Middle frontal gyrus (tissue), 1 donor: Measurements from ENCODE around the gene SDHAF3.
"Not testable (repeated sequence)": the region's sequence is repeated elsewhere in the genome, so short reads cannot be mapped to it uniquely, and the experiment has no call there.

Source experiments
- DNase-seq: peaks from one replicate; pipeline ENCODE4 v3.0.0-alpha.2; 2015; ENCODE audit warnings: low spot score; ENCODE audit errors: extremely low spot score

SDHAF3 gene

DNA sequence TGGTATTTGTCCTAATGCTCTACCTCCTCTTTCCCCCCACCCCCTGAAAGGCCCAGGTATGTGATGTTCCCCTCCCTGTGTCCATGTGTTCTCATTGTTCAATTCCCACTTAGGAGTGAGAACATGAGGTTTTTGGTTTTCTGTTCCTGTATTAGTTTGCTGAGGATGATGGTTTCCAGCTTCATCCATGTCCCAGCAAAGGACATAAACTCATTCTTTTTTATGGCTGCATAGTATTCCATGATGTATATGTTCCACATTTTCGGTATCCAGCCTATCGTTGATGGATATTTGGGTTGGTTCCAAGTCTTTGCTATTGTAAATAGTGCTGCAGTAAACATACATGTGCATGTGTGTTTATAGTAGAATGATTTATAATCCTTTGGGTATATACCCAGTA, 5.6 kb downstream of the SDHAF3 start:
- not testable (repeated sequence) for DNase-seq

DNA sequence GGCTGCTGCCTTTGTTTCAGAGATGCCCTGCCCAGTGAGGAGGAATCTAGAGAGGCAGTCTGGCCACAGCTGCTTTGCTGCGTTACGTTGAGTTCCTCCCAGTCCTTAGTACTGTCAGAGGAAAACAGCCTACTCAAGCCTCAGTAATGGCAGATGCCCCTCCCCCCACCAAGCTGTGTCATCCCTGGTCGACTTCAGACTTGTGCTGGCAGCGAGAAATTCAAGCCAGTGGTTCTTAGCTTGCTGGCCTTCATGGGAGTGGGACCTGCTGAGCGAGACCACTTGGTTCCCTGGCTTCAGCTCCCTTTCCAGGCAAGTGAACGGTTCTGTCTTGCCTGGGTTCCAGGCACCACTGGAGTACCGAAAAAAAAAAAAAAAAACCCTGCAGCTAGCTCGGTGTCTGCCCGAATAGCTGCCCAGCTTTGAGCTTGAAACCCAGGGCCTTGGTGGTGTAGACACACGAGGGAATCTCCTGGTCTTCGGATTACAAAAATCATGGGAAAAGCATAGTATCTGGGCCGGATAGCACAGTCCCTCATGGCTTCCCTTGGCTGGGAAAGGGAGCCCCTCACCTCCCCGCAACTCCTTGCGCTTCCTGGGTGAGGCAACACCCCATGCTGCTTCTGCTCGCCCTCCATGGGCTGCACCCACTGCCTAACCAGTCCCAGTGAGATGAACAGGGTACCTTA, 9.1 kb downstream of the SDHAF3 start:
- no peak for DNase-seq

GRCh38 chr7:97128736-97129135, 11.2 kb downstream of the SDHAF3 start:
- no peak for DNase-seq

DNA sequence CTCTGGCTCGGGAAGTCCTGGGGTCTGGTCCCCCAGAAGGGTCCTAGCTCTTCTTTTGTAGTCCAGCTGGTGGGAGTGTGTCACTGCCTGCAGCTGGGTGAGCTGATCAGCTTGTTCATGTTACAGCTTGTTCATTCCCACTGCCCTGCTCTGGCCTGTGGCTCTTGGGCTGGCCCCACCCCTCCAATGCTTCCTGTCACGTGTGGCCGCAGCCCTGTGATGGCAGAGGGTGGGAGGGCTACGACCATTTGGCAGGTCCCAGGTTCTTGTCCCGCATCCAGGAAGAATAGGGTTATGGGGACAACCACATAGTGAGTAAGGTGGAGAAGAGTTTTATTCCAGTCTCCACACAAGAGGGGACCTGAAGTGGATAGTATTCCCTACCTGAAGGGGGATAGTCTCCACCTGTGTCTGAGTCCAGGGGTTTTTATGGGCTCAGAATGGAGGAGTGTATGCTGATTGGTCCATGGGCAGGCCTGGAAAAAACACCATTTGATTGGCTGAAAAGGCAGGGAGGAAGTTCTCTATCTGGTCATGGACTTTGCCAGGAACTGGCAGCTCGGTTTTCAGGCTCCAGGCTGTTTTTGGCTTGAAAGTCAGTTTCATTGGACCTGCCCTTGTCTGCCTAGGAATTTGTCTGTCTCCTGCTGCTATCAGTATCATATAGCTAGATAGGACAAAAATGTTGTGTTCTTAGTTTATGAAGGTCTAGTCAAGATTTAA, 13.1 kb downstream of the SDHAF3 start:
- no peak for DNase-seq

GRCh38 chr7:97133159-97133558, 15.7 kb downstream of the SDHAF3 start:
- no peak for DNase-seq

GRCh38 chr7:97138830-97139229, 21.3 kb downstream of the SDHAF3 start:
- no peak for DNase-seq

DNA sequence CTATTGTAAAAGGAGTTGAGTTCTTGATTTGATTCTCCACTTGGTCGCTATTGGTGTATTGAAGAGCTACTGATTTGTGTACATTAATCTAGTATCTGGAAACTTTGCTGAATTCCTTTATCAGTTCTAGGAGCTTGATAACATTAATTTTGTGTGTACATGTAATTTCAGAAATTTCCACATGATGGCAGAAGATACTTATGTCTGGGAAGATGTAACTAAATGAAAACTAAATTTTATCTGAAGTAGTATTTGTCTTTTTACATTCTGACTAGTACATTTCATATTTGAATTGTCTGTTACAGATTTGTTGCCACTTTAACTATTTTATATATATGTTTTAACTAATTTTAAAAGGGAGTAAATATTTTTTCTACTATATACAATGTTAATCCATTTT, 27.6 kb downstream of the SDHAF3 start:
- no peak for DNase-seq

DNA sequence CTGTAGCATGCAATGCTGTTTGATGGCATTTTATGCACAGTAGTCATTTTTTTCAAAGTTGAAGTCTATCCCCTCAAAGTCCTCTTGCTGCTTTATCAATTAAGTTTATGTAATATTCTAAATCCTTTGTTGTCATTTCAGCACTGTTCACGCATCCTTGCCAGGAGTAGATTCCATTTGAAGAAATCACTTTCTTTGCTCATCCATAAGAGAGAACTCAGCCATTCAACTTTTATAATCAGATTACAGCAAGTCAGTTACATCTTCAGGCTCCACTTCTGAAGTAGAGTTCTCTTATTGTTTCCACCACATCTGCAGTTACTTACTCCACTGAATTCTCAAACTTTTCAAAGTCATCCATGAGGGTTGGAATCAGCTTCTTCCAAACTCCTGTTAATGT, 32.3 kb downstream of the SDHAF3 start:
- no peak for DNase-seq

- no peak for DNase-seq
Observed at GRCh38 chr7:97155897-97156418, 38.5 kb downstream of the SDHAF3 start.

DNA sequence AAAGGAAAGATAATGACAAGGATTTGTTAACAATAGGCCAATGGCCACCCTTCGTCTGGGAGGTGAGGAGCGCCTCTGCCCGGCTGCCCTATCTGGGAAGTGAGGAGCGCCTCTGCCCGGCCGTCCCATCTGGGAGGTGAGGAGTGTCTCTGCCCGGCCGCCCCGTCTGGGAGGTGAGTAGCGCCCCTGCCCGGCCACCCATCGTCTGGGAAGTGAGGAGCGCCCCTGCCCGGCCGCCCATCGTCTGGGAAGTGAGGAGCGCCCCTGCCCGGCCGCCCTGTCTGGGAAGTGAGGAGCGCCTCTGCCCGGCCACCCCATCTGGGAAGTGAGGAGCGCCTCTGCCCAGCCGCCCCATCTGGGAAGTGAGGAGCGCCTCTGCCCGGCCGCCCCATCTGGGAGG, 42.5 kb downstream of the SDHAF3 start:
- not testable (repeated sequence) for DNase-seq

GRCh38 chr7:97161609-97162008, 44.1 kb downstream of the SDHAF3 start:
- DNase-seq, result not testable (repeated sequence)

GRCh38 chr7:97166308-97166707, 48.8 kb downstream of the SDHAF3 start:
- no peak for DNase-seq

DNA sequence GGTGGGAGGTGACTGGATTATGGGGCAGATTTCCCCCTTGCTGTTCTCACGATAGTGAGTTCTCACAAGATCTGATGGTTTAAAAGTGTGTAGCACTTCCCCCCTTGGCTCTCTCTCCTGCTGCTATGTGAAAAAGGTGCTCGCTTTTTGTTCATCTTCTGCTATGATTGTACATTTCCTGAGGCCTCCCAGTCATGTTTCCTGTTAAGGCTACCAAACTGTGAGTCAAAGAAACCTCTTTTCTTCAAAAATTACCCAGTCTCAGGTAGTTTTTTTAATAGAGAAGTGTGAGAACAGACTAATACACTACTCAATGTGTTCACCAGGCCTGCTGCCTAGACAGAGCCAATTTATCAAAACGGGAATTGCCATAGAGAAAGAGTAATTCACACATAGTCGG, 49.7 kb downstream of the SDHAF3 start:
- DNase-seq, result no peak

- DNase-seq, result no peak
Observed at GRCh38 chr7:97167749-97168148, 50.3 kb downstream of the SDHAF3 start.

GRCh38 chr7:97174303-97174702, 56.8 kb downstream of the SDHAF3 start:
- no peak for DNase-seq

DNA sequence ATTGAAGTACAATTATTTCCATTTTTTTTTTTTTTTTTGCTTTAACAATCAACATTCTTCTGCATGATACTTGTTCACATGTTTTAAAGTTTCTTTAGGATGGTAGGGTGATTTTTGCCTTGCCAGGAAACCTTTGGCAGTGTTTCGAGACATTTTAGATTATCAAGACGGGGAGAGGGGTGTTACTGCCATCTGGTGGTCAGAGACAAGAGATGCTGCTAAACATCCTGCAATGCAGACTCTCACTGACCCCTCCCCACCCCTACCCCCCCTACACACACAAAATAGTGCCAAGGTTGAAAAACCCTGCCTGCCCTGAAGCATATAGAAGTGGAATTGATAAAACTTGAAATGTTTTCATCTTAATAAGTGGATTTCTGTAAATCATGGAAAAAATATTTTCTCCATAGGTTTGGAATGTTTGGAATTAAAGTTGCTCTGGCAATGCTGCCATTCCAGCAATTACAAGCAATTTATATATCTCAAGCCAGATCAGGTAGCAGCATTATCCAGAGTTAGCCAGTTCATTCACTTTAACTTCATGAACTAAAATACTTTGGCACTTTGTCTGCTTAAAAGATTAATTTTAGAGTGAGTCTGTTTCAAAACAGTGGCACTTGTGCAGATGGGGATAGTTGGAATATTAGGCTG, 62.1 kb downstream of the SDHAF3 start:
- DNase-seq, result no peak

GRCh38 chr7:97187067-97187466, 69.6 kb downstream of the SDHAF3 start:
- DNase-seq, result no peak

- not testable (repeated sequence) for DNase-seq
Observed at GRCh38 chr7:97196174-97196573, 78.7 kb downstream of the SDHAF3 start.

GRCh38 chr7:97198596-97198995, 81.1 kb downstream of the SDHAF3 start:
- DNase-seq, result no peak

DNA sequence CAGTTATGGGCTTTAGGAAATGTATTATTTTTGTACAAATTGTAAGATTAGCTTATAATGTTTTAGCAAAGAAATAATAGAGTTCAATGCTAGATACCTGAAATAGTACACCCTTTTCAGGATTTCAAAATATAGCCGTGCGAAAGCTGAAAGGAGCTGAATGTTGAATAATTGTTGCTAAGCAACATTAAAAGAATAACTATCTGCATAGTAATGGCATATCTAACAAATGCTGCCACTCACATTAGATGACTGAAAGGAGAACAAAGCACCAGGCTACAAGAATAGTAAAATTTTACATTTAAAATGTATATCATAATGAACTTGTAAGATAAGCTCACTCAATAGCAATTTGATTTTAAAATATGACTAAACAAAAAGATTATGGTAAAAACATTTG, 82.5 kb downstream of the SDHAF3 start:
- no peak for DNase-seq

DNA sequence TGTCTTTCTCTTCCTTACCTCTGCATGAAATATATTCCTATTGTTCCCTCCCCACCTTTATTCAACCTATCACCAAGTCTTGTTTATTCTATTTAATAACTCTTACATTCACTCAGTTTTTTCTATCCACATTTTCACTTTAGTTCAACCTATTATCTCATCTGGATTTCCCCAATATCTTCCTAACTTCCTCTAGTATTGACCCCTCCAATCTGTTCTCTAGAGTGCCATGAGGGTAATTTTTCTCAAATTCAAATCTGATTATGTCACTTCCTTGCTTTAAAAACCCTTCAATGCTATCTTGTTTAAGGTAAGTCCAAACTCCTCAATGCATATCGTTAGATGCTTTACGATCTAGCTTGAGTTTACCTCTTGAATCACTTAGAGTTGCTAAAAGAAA, 86.5 kb downstream of the SDHAF3 start:
- no peak for DNase-seq

GRCh38 chr7:97204821-97205220, 87.3 kb downstream of the SDHAF3 start:
- no peak for DNase-seq
